Activated CD4-positive, CD25-positive, alpha-beta regulatory T cell (primary cell): Measurements from ENCODE around the gene FOXP2.

Source experiments
- DNase-seq, 4 experiments: peaks; one replicate each; lab custom pipeline; 2025; lab: John Stamatoyannopoulos, UW

Gene FOXP2

DNA sequence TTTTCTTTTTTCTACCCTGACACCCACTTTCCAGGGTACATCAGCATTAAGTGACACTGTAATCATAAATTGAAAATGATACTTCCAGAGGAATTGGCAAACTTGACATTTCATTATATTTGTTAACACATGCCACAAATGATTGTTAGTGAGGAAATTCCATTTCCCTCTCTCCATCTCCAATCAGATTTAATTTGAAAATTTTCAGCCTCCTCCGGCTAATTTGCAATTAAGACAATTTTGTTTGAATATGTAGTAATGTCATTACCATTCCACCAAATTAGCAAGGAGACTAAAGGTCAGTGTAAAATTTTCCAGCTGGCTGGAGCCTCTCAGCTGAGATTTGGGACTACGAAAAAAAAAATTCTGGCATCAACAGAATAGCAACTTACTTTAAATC is 242.7 kb downstream of the FOXP2 start:
- DNase-seq: no peak

DNA sequence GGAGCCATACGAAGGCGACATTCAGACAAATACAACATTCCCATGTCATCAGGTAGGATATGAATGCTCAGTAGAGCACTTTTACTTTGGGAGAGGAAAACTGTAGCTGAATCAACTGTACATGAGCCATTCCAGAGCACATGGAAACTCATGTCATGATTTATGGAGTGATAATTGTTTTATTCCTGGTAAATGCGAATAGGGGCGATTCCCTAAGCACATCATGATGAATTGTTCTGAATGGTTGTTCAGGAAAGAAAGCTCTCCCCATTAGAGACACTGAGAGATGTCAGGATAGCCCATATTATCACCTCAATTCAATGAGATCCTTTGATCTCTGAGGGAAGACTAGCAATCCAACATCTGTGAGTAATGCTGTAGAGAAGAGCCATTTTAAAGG is 243.6 kb downstream of the FOXP2 start:
- DNase-seq: no peak

DNA sequence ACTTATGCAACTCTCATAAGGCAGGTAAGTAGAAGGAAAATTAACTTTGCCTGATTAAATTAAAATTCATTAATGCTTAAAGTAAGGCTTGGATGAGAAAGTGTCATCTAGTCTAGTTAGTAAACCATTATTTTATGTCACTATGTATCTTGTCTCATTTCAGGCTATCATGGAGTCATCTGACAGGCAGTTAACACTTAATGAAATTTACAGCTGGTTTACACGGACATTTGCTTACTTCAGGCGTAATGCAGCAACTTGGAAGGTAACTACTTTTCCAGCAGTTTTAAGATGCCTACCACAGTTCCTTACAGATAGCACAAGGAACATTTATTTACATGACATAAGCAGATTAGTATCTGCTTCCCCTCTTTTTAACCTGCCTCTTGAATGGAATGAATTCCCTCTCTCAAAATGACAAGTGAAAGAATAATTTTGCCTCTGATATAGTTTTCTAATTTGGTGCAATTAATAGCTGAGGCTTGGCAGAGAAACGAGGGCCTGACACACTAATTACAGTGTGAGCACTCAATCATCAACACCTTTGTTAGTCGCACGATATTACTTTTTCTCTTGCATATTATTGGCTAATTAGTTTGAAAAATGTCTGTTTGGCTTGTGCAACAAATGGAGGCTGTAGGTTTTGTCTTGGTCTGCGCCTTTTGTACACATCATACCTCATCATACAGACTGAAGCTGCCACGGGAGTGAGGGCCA is 245.0 kb downstream of the FOXP2 start:
- no peak for DNase-seq

DNA sequence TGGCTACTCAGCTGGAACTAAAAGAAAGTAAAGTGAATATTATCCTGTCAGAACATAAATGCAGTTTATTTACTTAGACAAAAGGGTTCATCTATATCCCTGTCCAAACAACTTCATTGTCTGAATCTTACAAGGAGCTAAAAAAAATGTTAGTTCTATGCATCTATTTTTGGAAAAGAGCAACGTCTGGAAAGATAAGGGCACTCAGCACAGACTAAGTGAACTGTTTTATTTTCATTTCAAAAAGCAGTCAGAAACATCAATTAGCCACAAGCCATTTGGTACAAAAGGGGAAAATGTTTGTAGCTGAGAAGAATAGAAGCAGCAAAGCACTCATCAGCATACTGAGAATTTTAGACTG is 245.5 kb downstream of the FOXP2 start:
- no peak for DNase-seq

DNA sequence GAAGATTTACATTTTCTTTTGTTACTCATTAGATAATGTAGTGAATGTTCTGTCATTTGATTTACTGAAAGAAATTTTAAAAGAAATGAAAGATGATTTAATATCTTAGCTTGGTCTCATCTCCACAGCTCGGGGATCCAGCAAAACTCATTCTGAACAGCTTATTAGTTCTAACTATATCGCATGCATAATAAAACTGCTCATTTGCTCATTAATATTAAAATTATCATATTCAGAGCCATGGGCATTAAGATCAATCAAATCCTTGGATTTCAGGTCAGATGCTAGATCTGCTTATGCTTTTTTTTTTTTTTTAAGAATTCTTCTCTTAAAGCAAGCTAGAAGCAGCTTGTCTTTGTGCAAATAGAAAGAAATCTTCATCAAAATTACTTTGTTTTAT is 246.1 kb downstream of the FOXP2 start:
- no peak for DNase-seq

DNA sequence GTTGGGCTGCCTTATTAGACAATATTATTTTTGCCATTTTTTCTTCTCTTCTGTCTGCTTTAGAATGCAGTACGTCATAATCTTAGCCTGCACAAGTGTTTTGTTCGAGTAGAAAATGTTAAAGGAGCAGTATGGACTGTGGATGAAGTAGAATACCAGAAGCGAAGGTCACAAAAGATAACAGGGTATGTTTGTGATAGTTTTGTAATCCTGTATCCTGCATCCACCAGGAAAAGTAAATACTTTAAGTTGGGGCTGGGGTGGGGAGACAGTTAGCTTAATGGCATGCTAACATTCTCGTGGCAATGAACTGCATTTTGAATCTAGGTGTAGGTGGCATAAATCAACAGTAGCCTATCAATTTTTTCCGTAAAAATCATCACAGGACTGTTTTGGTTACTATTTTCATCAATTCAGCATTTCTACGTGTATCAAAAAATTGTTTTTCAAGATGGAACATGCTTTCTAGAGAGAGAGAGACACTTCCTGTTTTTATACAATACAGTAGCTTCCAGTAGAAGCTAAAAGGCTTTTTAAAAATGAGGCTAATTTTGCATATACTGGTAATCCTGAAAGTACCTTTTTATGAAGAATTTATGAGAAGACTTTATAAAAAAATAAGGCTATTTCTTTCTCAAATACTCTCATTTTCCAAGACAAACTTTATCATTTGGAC is 247.5 kb downstream of the FOXP2 start:
- no peak for DNase-seq

DNA sequence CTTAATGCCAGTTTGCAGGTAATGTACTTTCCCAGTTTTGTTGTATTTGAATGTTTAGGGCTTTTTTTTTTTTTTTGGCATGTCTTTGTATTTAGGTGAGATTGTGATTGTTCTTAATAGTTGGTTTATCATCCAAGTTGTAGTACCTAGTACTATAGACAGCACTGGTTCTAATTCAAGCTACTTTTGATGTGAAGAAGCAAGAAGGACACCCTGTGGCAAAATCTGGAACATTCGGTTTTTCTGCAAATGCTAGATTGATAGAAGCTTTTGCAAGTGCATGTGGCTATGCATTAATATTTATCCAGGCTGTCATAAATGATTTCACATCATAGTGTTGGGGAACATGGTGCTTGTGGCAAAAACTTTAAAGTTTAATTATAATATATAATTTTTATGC is 248.9 kb downstream of the FOXP2 start:
- no peak for DNase-seq

DNA sequence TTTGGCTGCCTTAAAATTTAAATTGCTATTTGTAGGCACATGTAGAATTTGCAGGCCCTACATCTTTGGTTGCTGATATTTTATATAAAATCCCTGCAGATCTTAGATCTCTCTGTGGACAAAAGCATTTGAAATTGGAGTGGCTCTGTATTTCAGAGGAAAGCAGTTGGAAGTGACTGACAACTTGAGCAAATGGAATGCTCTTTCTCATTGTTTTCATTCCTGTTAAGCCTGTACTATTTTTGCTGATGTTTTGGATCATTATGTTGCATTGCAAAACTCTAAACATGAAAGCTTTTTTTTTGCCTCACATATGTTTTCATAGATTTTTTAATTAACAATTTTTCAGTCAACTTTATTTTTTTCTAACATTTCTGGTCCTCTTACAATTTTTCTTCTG is 256.1 kb downstream of the FOXP2 start:
- DNase-seq: no peak

DNA sequence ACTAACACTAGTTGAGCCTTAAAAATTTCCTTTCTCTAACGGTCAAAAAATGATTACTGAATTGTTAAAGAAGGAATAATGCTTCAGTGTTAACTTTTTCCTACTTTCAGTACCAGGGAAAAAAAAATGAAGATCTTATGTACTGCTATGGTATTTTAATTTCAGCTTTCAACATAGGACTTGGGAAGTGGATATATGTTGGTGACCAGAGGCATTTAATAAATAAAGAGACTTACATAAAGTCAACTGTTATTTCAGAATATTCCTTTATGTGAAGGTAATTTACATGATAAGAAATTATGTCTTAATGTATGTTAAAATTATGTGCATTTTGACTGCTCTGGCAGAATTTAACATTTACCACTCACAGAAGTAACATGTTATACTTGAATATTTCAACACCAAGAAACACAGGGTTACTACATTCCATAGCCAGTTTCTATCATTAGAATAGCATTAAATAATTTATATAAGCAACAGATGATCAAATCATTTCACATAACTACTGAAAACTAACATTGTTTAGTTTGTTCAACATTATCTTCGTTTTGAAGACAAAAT is 257.0 kb downstream of the FOXP2 start:
- no peak for DNase-seq

DNA sequence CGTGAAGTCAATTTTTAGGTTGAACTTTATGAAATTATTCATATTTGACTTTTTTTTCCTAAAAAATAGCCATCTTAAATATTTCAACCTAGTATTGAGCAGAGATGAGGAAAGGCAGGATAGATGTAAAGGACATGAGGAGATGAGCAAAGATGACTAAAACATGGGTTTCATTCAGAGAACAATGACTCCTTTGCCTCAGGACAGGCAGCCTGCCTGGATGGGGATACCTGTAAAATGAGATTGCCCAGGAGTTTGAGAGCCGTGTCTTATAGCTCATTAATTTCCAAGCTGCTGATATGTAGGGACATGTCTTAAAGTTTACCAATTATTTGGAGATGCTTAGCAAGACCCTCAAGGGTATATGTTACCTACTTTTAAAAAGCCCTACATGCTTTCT is 263.5 kb downstream of the FOXP2 start:
- DNase-seq: no peak

DNA sequence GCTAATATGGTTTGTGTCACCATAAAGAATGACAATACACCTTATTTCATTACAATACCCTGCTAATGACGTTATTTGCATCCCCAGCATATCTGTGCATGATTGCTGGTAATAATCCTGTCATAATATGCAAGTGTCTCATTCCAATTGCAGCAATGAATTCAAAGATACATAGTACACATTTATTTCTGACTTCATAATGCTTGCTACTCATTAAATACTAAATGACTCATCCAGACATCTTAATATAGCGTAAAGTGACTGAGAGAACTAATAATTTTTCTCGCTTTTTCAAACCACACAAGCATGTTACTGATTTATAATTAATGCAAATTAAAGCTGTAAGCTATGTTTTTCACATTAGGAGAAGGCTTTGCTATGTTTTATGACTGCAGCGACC is 272.6 kb downstream of the FOXP2 start:
- DNase-seq: no peak

DNA sequence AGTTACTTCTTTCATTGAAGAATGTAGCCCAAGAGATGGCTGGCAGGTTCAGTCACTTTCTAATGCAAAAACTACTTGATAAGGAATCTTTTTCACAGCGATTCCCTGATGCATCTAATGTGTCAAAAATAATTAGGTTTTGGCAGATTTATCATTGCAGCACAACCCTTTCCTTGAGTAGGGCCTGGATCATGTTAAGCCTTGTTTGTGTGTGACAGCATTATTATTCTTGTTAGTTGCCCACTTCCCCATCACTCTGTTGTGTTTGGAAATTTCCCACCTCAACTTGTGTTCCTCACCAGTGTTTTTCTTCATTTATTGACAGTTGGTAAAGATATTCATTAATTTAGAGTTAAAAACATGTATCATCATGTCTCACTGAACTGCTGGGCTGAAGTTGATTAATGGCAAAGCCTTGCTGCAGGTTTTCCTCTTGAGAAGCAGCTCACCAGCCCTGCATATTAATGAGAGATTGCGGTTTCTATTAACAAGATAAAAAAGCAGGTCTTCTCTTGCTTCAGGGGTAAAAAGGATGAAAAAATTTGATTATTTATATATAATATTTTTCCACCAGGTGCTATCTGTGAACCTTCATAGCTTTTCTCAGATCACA is 273.9 kb downstream of the FOXP2 start:
- no peak for DNase-seq

DNA sequence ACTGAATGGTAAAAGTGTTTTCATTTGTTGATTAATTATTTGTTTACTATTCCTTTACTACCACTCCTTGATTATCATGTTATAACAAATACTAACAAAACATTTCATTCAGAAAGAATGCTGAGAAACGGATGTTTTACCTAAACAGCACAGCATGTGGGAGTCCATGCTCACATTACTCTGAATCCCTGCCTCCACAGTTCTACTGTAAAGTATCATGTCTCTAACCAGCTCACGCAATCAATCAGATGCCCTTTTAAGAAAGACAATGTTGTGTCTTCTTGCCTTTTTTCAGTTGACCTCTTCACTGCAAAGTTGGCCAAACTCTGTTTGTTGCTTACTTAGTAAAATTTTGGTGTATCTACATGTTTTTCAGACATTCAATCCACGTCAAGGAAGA is 274.8 kb downstream of the FOXP2 start:
- no peak for DNase-seq

DNA sequence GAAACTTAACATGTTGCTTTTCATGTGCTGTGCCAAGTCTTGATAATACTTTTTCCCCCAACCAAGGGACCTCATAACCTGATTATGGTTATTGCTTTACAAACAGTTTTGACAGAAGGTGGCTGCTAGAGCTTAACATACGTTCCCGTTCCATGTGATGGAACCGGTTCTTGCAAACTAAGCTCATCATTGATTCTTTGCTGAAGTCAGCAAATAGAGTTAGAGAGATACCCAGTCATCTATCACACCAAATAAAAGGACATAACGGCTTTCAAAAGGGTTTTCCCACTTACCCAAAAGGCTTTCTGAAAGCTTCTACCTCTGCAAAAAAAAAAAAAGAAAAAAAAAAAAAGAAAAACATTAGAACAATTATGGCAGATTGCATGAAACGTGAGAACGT is 277.0 kb downstream of the FOXP2 start:
- DNase-seq: no peak

DNA sequence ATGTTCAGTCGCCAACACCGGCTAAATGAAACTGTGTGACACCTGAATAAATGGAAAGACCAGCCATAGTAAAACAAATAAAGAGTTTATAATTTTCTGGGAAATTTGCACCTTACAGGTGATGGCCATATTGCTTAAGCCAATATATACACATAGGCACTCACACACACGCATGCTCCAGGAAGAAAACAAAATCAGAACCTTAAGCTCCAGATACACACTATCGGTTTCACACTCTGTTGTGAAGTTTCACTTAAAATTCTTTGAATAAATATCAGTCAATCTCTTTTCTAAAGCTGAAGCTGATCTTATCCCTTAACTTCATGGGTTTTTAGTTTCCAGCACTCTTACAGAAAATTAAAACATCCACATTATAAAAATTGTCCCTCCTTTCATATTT is 280.6 kb downstream of the FOXP2 start:
- DNase-seq: no peak

DNA sequence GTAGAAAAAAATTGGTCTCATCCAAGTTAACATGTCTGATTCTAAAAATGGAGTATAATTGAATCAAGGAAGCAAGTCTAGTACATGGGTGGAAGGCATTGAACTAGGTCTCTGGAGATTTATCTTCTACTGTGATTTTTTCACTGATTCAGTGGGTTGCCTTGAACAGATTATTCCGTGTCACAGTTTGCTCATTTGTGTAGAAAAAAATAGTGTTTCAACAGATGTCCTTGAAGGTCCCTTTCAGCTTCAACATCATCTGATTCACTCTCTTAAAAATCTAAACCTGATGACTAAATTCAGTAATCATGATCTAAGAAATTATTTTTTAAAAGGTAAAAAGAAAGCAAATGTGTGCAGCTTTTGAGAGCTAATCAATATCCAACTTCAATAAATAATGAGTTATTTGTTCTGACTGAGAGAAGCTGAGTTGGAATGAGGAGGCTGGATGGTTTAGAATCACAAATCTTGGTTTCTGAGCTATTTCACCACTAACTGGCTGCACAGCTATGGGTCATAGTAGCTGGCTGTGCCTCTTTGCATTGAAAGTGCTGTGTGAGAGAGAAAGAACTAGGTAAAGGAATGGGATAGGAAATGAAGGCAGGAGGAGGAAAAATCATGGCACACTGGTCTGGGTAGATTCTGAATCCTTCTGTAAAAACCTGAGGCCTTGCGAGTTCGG is 285.8 kb downstream of the FOXP2 start:
- DNase-seq: no peak

DNA sequence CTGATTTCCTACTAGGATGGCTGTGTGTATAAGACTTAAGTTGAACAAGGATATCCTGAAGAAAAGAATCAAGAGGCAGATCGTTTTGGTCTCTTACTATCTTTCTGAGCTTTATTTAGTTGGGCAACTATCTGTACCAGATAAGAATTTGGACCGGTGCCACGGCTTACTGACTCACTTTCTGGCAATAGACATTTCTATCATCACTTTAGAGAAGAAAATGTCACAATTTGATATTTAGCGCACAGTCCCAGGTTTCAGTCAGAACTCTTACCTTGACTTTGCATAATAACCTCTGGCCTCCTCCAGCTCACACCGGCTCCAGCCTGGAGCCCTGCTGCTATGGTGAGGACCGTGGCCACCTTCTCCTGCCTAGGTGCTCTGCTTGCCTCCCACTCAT is 289.1 kb downstream of the FOXP2 start:
- no peak for DNase-seq

DNA sequence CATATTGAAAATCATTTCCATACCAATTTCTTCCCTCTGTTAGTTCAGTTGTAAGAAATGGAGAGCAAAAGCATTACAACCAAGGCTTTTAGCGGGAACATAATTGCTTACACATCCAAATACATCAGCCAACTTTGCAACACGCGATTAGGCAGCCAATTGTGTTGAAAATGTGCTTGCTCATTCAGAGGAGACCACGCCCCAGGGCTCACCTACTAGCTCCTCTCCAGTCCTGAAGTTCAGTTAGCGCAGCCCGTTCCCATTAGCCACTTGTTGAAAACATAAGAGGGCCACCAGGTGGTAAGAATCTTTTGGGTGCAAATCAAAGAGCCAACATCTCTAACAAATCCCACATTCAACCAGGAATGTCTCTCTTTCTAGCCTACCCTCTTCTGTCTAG is 294.0 kb downstream of the FOXP2 start:
- no peak for DNase-seq

DNA sequence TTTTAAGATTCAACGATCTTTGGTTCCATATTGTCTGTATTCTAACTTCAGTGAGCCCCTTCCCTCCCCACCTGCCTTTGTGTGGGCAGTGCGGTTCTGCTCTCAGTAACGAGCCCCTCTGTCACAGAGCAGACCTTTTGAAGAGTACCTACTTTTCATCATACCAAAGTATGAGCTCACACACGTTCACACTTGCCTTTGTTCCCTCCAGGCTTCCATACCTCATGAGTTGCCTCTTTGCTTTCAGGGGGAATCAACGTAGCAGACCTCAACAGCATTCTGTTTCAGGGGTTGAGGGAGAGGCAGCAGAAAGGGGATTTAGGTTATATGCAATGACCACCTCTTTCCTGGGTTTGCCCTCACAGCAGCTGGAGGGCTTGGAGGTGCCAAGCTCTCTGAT is 295.9 kb downstream of the FOXP2 start:
- no peak for DNase-seq

DNA sequence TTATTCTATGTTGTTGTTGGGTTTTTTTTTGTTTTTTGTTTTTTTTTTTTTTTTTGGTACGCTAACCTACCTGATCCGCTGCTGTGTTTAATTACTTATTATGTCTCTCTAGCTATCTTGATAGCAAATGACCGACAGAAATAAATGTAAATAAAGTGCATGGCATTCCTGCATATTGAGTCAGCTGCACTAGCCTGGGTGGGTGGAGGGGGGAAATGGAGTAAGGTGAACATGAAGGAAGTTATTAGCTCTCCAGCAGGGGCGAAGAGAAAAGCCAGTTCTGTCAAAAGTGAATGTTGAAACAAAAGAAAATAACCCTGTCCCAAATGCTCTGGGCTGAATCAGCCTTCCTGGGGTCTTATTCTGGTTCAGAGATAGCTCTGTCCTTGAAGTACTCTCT is 296.6 kb downstream of the FOXP2 start:
- DNase-seq: no peak

DNA sequence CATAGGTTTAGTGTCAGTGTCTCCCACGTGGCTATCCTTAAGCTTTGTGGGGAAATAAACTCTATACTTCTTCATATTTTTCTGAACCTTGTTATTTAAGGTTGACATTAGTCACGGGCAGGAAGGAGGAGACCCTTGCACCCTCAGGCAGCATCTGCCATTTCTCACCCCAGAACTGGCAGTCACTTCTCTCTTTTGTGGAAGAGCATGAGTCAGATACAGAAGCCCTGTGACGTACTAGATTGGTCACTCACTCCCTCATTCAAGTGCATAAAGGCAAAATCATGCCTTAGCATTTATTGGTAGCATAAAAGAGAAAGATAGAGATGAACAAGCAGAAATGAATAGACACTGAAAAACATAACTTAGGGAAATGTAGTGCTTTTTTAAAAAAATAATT is 301.3 kb downstream of the FOXP2 start:
- DNase-seq: no peak

DNA sequence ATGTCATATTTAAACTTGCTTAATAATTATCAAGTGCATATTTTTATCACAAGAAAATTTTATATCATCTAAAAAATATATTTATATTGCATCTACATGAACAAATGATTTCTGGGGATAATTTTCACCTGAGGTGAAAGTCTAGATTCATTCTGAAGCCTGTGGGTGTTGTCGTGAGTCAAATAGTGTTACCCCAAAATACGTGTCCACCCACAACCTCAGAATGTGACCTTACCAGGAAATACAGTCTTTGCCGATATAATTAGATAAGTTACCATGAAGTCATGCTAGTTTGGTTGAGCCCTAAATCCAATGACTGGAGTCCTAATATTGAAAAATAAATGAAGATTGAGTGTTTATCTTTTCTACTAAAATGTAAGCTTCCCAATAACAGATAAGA is 304.2 kb downstream of the FOXP2 start:
- no peak for DNase-seq

DNA sequence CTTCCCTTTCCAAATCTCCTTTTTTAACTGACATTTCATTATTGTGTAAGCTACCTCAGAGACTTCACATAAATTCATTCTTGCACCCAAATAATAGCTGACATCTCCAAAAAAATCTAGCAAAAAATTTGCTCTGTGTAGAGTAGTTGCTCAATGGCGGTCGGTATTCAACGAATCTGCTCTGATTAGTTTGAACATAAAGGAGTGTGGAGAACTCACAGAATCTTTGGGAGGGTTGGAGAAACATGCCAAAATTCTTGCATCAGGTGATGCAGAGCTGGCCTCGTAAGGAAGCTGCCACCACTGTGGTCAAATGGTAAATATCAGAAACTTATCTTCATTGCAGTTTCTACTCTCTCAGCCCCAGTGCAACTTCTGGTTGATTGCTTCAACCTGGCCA is 306.1 kb downstream of the FOXP2 start:
- DNase-seq: no peak
